Measurements from ENCODE around the gene BLM.

DNA sequence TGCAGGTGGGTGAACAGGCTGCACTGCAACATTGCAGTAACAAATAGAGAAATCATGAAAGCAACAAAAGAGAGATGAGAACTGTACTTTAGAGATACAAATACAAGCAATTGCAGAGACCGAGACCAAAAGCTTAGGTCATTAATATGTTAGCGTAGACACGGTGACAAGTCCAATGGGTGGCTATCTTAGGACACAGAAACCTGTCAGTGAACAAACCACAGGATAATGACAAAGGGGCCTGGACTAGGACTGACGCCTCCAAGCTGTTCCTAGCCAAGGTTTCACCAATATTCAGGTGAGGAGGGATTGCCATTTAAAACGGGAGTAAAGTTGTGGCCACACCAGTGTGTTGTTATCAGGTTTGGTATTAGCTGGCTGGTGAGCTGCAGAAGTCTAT lies 41.7 kb upstream of the BLM start:
- TF ChIP-seq CTCF (IDR thresholded peaks at IDR 0.05) (no peak), EP300 (IDR thresholded peaks at IDR 0.05) (no peak), POLR2AphosphoS5 (IDR thresholded peaks at IDR 0.05) (no peak)
